WTC11 (cell line): Measurements from ENCODE around the gene OR5H15. TPM values are rescaled to one million over a fixed set of nuclear protein-coding genes. Genes with fewer than 3 reads are reported as not detected.

Experiments
- ATAC-seq: fragments of 200-7000 bp; cut with Tn5 transposase; 2 replicates; pipeline ENCODE4 v1.10.0; 2021; ENCODE audit warnings: mild to moderate bottlenecking, moderate library complexity
- CTCF ChIA-PET: fragments of 300-600 bp; sonication (Branson Sonifier 250); formaldehyde crosslinking; loops from one replicate; lab custom pipeline; 2021; ENCODE audit warnings: antibody characterized with exemption; lab: Charles Lee
- POLR2A ChIA-PET: fragments of 350-600 bp; sonication (Branson Sonifier 250); formaldehyde crosslinking; loops from one replicate; lab custom pipeline; 2021; ENCODE audit warnings: antibody characterized with exemption; lab: Charles Lee
- DNase-seq: peaks from one replicate; pipeline ENCODE4 v3.0.0; 2021; ENCODE audit warnings: low spot score
- H3K27ac Mint-ChIP-seq: 2 replicates; pipeline ENCODE4 v1.8.0; 2021; ENCODE audit warnings: mixed read lengths
- H3K27me3 Mint-ChIP-seq: 2 replicates; pipeline ENCODE4 v1.8.0; 2021; ENCODE audit warnings: low read depth, mild to moderate bottlenecking, moderate library complexity, mixed read lengths
- H3K36me3 Mint-ChIP-seq: 2 replicates; pipeline ENCODE4 v1.8.0; 2021; ENCODE audit warnings: mixed read lengths
- H3K4me1 Mint-ChIP-seq: 2 replicates; pipeline ENCODE4 v1.8.0; 2022; ENCODE audit warnings: mixed read lengths
- H3K4me3 Mint-ChIP-seq: 2 replicates; pipeline ENCODE4 v1.8.0; 2021; ENCODE audit warnings: mild to moderate bottlenecking, moderate library complexity, mixed read lengths
- H3K9me3 Mint-ChIP-seq: 2 replicates; pipeline ENCODE4 v1.8.0; 2021; ENCODE audit warnings: mixed read lengths
- AFF4 ChIP-seq: sonication (generic); formaldehyde crosslinking; IDR thresholded peaks from 2 replicates; pipeline ENCODE4 v1.8.1; 2023; ENCODE audit warnings: mild to moderate bottlenecking, missing genetic modification reagents, borderline replicate concordance
- AR ChIP-seq: fragments of 250-450 bp; sonication (Bioruptor Pico); IDR thresholded peaks from 2 replicates; pipeline ENCODE4 v1.9.0; 2021; ENCODE audit warnings: mild to moderate bottlenecking
- ATF6 ChIP-seq: sonication (generic); formaldehyde crosslinking; IDR thresholded peaks from 2 replicates; pipeline ENCODE4 v1.8.1; 2023; ENCODE audit warnings: mild to moderate bottlenecking, missing genetic modification reagents
- E2F5 ChIP-seq: sonication (generic); formaldehyde crosslinking; IDR thresholded peaks from 2 replicates; pipeline ENCODE4 v1.8.1; 2022; ENCODE audit warnings: mild to moderate bottlenecking, moderate library complexity, missing genetic modification reagents
- ETV6 ChIP-seq: sonication (generic); formaldehyde crosslinking; IDR thresholded peaks from 2 replicates; pipeline ENCODE4 v1.8.1; 2022; ENCODE audit warnings: mild to moderate bottlenecking, missing genetic modification reagents
- GABPB1 ChIP-seq: sonication (generic); formaldehyde crosslinking; IDR thresholded peaks from 2 replicates; pipeline ENCODE4 v1.8.1; 2023; ENCODE audit warnings: mild to moderate bottlenecking, missing genetic modification reagents
- HMGXB4 ChIP-seq: sonication (generic); formaldehyde crosslinking; IDR thresholded peaks from 2 replicates; pipeline ENCODE4 v1.8.1; 2023; ENCODE audit warnings: mild to moderate bottlenecking, moderate library complexity, missing genetic modification reagents
- IRF1 ChIP-seq: sonication (generic); formaldehyde crosslinking; IDR thresholded peaks from 2 replicates; pipeline ENCODE4 v1.8.0; 2023; ENCODE audit warnings: missing genetic modification reagents
- JUN ChIP-seq: sonication (generic); formaldehyde crosslinking; IDR thresholded peaks from 2 replicates; pipeline ENCODE4 v1.8.0; 2023; ENCODE audit warnings: mild to moderate bottlenecking, missing genetic modification reagents
- MLX ChIP-seq: sonication (generic); formaldehyde crosslinking; IDR thresholded peaks from 2 replicates; pipeline ENCODE4 v1.8.1; 2023; ENCODE audit warnings: mild to moderate bottlenecking, missing genetic modification reagents, moderate library complexity
- MXD4 ChIP-seq: fragments of 250-450 bp; sonication (Bioruptor Pico); IDR thresholded peaks from 2 replicates; pipeline ENCODE4 v1.8.0; 2021; ENCODE audit warnings: mild to moderate bottlenecking, moderate library complexity, borderline replicate concordance
- NR2C2 ChIP-seq: sonication (generic); formaldehyde crosslinking; IDR thresholded peaks from 2 replicates; pipeline ENCODE4 v1.8.0; 2022; ENCODE audit warnings: mild to moderate bottlenecking, missing genetic modification reagents
- RORB ChIP-seq: fragments of 250-450 bp; sonication (Bioruptor Pico); IDR thresholded peaks from 2 replicates; pipeline ENCODE4 v1.9.0; 2021; ENCODE audit warnings: mild to moderate bottlenecking
- ZNF263 ChIP-seq: sonication (generic); formaldehyde crosslinking; IDR thresholded peaks from 2 replicates; pipeline ENCODE4 v1.8.1; 2022; ENCODE audit warnings: low read depth, mild to moderate bottlenecking, moderate library complexity, missing genetic modification reagents
- total RNA-seq: library from RNA; stranded (reverse); gene quantifications from 3 replicates; pipeline ENCODE4 v1.2.3, GENCODE V29; 2021

OR5H15 gene
- total RNA-seq, 1 experiment from 2014 or later: not detected

- TF ChIP-seq ATF6 (no peak), ETV6 (CRISPR knock-in tag) (no peak)
These were observed 6.1 kb downstream of the OR5H15 start (continued) for GRCh38 chr3:98172621-98173020.

- CTCF ChIA-PET: no interaction called here
These were observed 13.9 kb downstream of the OR5H15 start for GRCh38 chr3:98180319-98180890.

More at GRCh38 chr3:98180319-98180890, 13.9 kb downstream of the OR5H15 start:
- H3K36me3 Mint-ChIP-seq: peaks cover 21% of the 10 kb centered on the region
- no peaks in the 10 kb centered on the region for H3K27me3 Mint-ChIP-seq
- no peak overlapping the region for H3K27ac Mint-ChIP-seq
- peaks cover 27% of the 10 kb centered on the region for H3K9me3 Mint-ChIP-seq
- ATAC-seq (no peak), DNase-seq (no peak)
- H3K4me3 Mint-ChIP-seq: no peak overlapping the region
- POLR2A ChIA-PET: no interaction called here
- peaks cover 27% of the 10 kb centered on the region for H3K4me1 Mint-ChIP-seq
- TF ChIP-seq MXD4 (CRISPR knock-in tag) (no peak), HMGXB4 (no peak), AFF4 (CRISPR knock-in tag) (no peak), GABPB1 (CRISPR knock-in tag) (no peak), JUN (CRISPR knock-in tag) (no peak), ZNF263 (CRISPR knock-in tag) (no peak), AR (no peak), IRF1 (no peak), E2F5 (CRISPR knock-in tag) (no peak), NR2C2 (CRISPR knock-in tag) (no peak), RORB (CRISPR knock-in tag) (no peak), MLX (CRISPR knock-in tag) (no peak)
- TF ChIP-seq, all 79 proteins: peak for 0
